GM12878 (cell line): ENCODE data around the gene CCDC57. TPM values are rescaled to one million over a fixed set of nuclear protein-coding genes. Genes with fewer than 3 reads are reported as not detected.
A peak's percentile ranks its signal among the peaks of the same experiment; 100 is the strongest.

ENCODE experiments used
- ATAC-seq: fragments of 200-7000 bp; cut with Tn5 transposase; 3 replicates; pipeline ENCODE4 v1.9.1; 2020; ENCODE audit warnings: mild to moderate bottlenecking, moderate library complexity
- BruUV-seq: library from RNA; stranded (reverse); fragments of 400-500 nt; replicated peaks from 2 replicates; lab custom pipeline; 2021; lab: Mats Ljungman, UMichigan
- CTCF ChIA-PET: fragments of 300-600 bp; sonication (Branson Sonifier 250); formaldehyde crosslinking; extraction: SDS; loops from one replicate; lab custom pipeline; 2021; ENCODE audit warnings: inconsistent platforms; lab: Yijun Ruan, JAX
- POLR2A ChIA-PET: fragments of 350-600 bp; formaldehyde crosslinking; extraction: SDS; loops from one replicate; lab custom pipeline; 2021; ENCODE audit warnings: inconsistent platforms; lab: Charles Lee
- RAD21 ChIA-PET: fragments of 300-600 bp; sonication (Branson Sonifier 250); formaldehyde crosslinking; loops from one replicate; lab custom pipeline; 2023; ENCODE audit warnings: antibody characterized with exemption; ENCODE audit not compliant: unreplicated experiment; lab: Charles Lee
- SMC1A ChIA-PET: fragments of 300-600 bp; sonication (Branson Sonifier 250); formaldehyde crosslinking; loops from one replicate; lab custom pipeline; 2023; ENCODE audit not compliant: unreplicated experiment, uncharacterized antibody; lab: Charles Lee
- DNase-seq: peaks from one replicate; pipeline ENCODE4 v3.0.0-alpha.2; 2011; ENCODE audit warnings: low read depth, low spot score
- FAIRE-seq: peaks from 3 replicates; lab custom pipeline; 2011; peaks lifted over from hg19 to GRCh38; lab: Jason Lieb, UNC
- H2AFZ ChIP-seq: 2 replicates; pipeline ENCODE4 v1.6.0; 2011; ENCODE audit warnings: low read depth, low read length, control low read depth; ENCODE audit not compliant: control insufficient read depth
- H3K27ac ChIP-seq: 2 replicates; pipeline ENCODE4 v1.5.1; 2011; ENCODE audit warnings: control low read depth; ENCODE audit not compliant: control insufficient read depth, insufficient read depth
- H3K27me3 ChIP-seq, 2 experiments: replicated peaks in 1 of 2; 2 replicates each; pipeline versions ENCODE4 v1.6.0 to v1.6.1; 2011; ENCODE audit warnings: low read length in 1 of 2; ENCODE audit not compliant: control insufficient read depth in 2 of 2, insufficient read depth in 2 of 2
- H3K36me3 ChIP-seq, 2 experiments: 2 replicates each; pipeline ENCODE4 v1.5.1; 2011; ENCODE audit warnings: low read length in 1 of 2; ENCODE audit not compliant: control insufficient read depth in 2 of 2, insufficient read depth in 2 of 2
- H3K4me1 ChIP-seq: 2 replicates; pipeline ENCODE4 v1.6.1; 2011; ENCODE audit warnings: mild to moderate bottlenecking, low read length, moderate library complexity, mixed read lengths; ENCODE audit not compliant: control insufficient read depth, insufficient read depth
- H3K4me2 ChIP-seq: 2 replicates; pipeline ENCODE4 v1.6.0; 2011; ENCODE audit warnings: control low read depth; ENCODE audit not compliant: control insufficient read depth, insufficient read depth
- H3K4me3 ChIP-seq: fragments of 200-600 bp; sonication (generic); 2 replicates; pipeline ENCODE4 v1.5.1; 2016
- H3K79me2 ChIP-seq: 2 replicates; pipeline ENCODE4 v1.6.0; 2011; ENCODE audit warnings: low read length; ENCODE audit not compliant: control insufficient read depth, insufficient read depth
- H3K9ac ChIP-seq: 2 replicates; pipeline ENCODE4 v1.8.0; 2011; ENCODE audit warnings: low read length, control low read depth, mixed read lengths; ENCODE audit not compliant: control insufficient read depth, insufficient read depth
- H3K9me3 ChIP-seq: replicated peaks from 3 replicates; pipeline ENCODE4 v1.5.1; 2011; ENCODE audit warnings: mild to moderate bottlenecking, low read length; ENCODE audit not compliant: control insufficient read depth, insufficient read depth
- H4K20me1 ChIP-seq: 2 replicates; pipeline ENCODE4 v1.6.0; 2011; ENCODE audit not compliant: control insufficient read depth, insufficient read depth
- BRCA1 ChIP-seq: IDR thresholded peaks from 2 replicates; pipeline ENCODE4 v1.6.1; 2011; ENCODE audit warnings: low read depth, low read length, improper control_type of control experiment
- MXI1 ChIP-seq: fragments of 150-350 bp; IDR thresholded peaks from 2 replicates; pipeline ENCODE4 v1.6.1; 2011; ENCODE audit warnings: low read depth, mild to moderate bottlenecking, inconsistent platforms, low read length, improper control_type of control experiment
- MYB ChIP-seq: fragments of 150-350 bp; IDR thresholded peaks from 2 replicates; pipeline ENCODE4 v1.6.1; 2014; ENCODE audit warnings: mild to moderate bottlenecking, low read depth, low read length, borderline replicate concordance
- NFXL1 ChIP-seq: fragments of 450-650 bp; IDR thresholded peaks from 2 replicates; pipeline ENCODE4 v1.6.1; 2017; ENCODE audit warnings: antibody characterized with exemption, mild to moderate bottlenecking, borderline replicate concordance
- POLR2A ChIP-seq: IDR thresholded peaks from 2 replicates; pipeline ENCODE4 v1.6.1; 2011; ENCODE audit warnings: low read depth, mild to moderate bottlenecking, low read length
- RBBP5 ChIP-seq: fragments of 200-600 bp; sonication (generic); conservative IDR thresholded peaks from 2 replicates; pipeline ENCODE4 v1.6.1; 2016
- RELA ChIP-seq: fragments of 450-650 bp; IDR thresholded peaks from 2 replicates; pipeline ENCODE4 v1.8.0; 2014; ENCODE audit warnings: borderline replicate concordance; ENCODE audit not compliant: partially characterized antibody
- RUNX3 ChIP-seq: IDR thresholded peaks from 2 replicates; pipeline ENCODE4 v1.6.1; 2012; ENCODE audit warnings: low read length, inconsistent platforms
- STAT3 ChIP-seq: IDR thresholded peaks from 2 replicates; pipeline ENCODE4 v1.6.1; 2011; ENCODE audit warnings: low read depth, low read length, improper control_type of control experiment
- TCF7 ChIP-seq: IDR thresholded peaks from 2 replicates; pipeline ENCODE4 v1.6.1; 2014; ENCODE audit warnings: antibody characterized with exemption, borderline replicate concordance
- WGBS: methylation state at CpG from one replicate; pipeline ENCODE4 v1.1.6; 2016; ENCODE audit warnings: low lambda C conversion rate; ENCODE audit not compliant: insufficient replicate concordance, insufficient coverage; ENCODE audit errors: missing lambda C conversion rate; 5-methylcytosine and 5-hydroxymethylcytosine counted together
- in situ Hi-C: fragments of 300-500 bp; cut with MboI; formaldehyde crosslinking; loops from 9 replicates; pipeline ENCODE4 v1.14.3; 2018; ENCODE audit warnings: mixed read lengths
- intact Hi-C: fragments of 100-400 bp; cut with micrococcal nuclease; formaldehyde crosslinking; loops from one replicate; pipeline ENCODE4 v1.14.2; 2022; ENCODE audit not compliant: unreplicated experiment
- polyA plus RNA-seq, 11 experiments: library from polyadenylated mRNA; depleted of rRNA in 4 of 11; unstranded in 6 of 11; stranded (reverse) in 5 of 11; fragments of >200 nt; fragmentation: Nextera tagmentation in 4 of 11; fragmentation: Illumina TruSeq in 1 of 11; extraction: Ambion mirVana in 4 of 11; extraction: Trizol in 1 of 11; gene quantifications; 1 replicate in 1 of 11; 2 replicates in 10 of 11; pipeline versions ENCODE4 v1.2.1 to v1.2.3, GENCODE V29; 2011 to 2016; ENCODE audit warnings: inconsistent platforms in 2 of 11, missing spikeins in 2 of 11, low read depth in 1 of 11
- total RNA-seq, 4 experiments: library from RNA; depleted of rRNA in 3 of 4; stranded (reverse); fragments of >200 nt in 3 of 4; fragmentation: Illumina TruSeq in 1 of 4; extraction: Trizol in 1 of 4; gene quantifications; 2 replicates each; pipeline versions ENCODE4 v1.2.1 to v1.2.3, GENCODE V29; 2013 to 2021
- TF ChIP-seq, protein P1 (sequence below): fragments of 450-650 bp; IDR thresholded peaks from 2 replicates; pipeline ENCODE4 v1.6.1; 2017; ENCODE audit warnings: borderline replicate concordance
- TF ChIP-seq, protein P2 (sequence below): fragments of 450-650 bp; IDR thresholded peaks from 2 replicates; pipeline ENCODE4 v1.6.1; 2016; ENCODE audit warnings: mild to moderate bottlenecking

CCDC57 gene
- total and polyA plus RNA-seq, 10 of the 15 experiments (the other 5 are each of a cell fraction or from before 2014, with no cell fraction given) = 5.4 to 123 (median 45.8) TPM

DNA sequence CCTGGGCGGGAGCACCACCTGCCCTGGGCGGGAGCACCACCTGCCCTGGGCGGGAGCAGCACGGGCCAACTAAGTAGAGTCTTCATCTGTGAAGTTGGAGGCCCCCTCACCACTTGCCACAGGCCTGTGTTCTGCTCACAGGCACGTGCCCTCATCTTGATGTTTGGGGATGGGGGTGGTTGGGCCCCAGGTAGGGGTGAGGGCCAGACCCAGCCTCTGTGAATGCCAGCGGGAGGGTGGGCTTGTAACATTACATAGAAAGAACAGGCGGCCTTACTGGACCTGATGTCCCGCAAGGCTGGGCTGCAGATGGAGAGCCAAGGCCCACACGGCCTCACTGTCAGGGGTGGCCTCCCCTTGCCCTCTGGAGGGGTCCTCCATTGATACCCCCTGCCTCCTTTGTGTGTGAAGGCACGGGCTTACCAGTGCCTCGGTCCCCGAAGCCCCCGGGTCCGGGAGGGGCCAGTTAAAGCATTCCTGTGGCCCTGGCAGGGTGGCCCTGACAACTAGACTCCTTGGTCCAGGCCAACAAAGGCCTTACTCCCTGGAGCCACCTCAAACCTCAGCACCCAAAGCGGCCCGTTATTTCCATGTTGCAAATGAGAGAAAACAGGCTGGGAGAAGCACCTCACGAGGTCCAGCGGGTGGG lies 15.1 kb upstream of the CCDC57 start:
- TF ChIP-seq, protein P1, sequence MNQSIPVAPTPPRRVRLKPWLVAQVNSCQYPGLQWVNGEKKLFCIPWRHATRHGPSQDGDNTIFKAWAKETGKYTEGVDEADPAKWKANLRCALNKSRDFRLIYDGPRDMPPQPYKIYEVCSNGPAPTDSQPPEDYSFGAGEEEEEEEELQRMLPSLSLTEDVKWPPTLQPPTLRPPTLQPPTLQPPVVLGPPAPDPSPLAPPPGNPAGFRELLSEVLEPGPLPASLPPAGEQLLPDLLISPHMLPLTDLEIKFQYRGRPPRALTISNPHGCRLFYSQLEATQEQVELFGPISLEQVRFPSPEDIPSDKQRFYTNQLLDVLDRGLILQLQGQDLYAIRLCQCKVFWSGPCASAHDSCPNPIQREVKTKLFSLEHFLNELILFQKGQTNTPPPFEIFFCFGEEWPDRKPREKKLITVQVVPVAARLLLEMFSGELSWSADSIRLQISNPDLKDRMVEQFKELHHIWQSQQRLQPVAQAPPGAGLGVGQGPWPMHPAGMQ = no peak
- TF ChIP-seq, protein P2, sequence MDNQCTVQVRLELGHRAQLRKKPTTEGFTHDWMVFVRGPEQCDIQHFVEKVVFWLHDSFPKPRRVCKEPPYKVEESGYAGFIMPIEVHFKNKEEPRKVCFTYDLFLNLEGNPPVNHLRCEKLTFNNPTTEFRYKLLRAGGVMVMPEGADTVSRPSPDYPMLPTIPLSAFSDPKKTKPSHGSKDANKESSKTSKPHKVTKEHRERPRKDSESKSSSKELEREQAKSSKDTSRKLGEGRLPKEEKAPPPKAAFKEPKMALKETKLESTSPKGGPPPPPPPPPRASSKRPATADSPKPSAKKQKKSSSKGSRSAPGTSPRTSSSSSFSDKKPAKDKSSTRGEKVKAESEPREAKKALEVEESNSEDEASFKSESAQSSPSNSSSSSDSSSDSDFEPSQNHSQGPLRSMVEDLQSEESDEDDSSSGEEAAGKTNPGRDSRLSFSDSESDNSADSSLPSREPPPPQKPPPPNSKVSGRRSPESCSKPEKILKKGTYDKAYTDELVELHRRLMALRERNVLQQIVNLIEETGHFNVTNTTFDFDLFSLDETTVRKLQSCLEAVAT = peak; percentile 53; the same call in 1 of the 2 replicates
- TF ChIP-seq MYB (no peak), NFXL1 (peak; percentile 92), STAT3 (no peak), RELA (peak; percentile 9), TCF7 (no peak), RUNX3 (no peak), BRCA1 (no peak), POLR2A (no peak), MXI1 (no peak), RBBP5 (no peak)
- Histone ChIP-seq H4K20me1 (no peaks in the 10 kb centered on the region), H3K79me2 (peaks cover 46% of the 10 kb centered on the region), H3K27ac (peak overlapping the region; percentile 83), H3K36me3 (no peaks in the 10 kb centered on the region; a peak in 1 of 4 replicates), H3K4me3 (peak overlapping the region; percentile 99), H2AFZ (peak overlapping the region; percentile 71), H3K27me3 (no peaks in the 10 kb centered on the region; a peak in 1 of 4 replicates), H3K9ac (peak overlapping the region; percentile 80), H3K4me2 (peak overlapping the region; percentile 95), H3K4me1 (peaks cover 10% of the 10 kb centered on the region), H3K9me3 (no peaks in the 10 kb centered on the region)
- in situ Hi-C loops = no loop called here
- DNase-seq (no peak), FAIRE-seq (no peak), ATAC-seq (no peak)
- ChIA-PET SMC1A (no interaction called here), CTCF (interaction anchor here (1.0 kb wide), 1 partner anchor 22 kb away, joined by 3 read pairs; no protein-coding TSS in a partner anchor), POLR2A (interaction anchor here (1.6 kb wide), 1 partner anchor 14 kb away, joined by 4 read pairs; no protein-coding TSS in a partner anchor), RAD21 (no interaction called here)
- intact Hi-C loops = loop anchor here (2.0 kb wide), 1 partner anchor 15 kb away; the partner anchor contains the start of gene CCDC57
- 60% methylated on average over 17 of the region's 18 CpGs for WGBS
- TSS peak; percentile 76 for BruUV-seq
